ENCODE data around the gene VPS45. TPM values are rescaled to one million over a fixed set of nuclear protein-coding genes. Genes with fewer than 3 reads are reported as not detected.
A peak's percentile ranks its signal among the peaks of the same experiment; 100 is the strongest.

Gene VPS45
- total and polyA plus RNA-seq, 2 of the 13 experiments (the other 11 are each of a cell fraction or from before 2014, with no cell fraction given): 15.2 to 25.2 TPM

GRCh38 chr1:150072959-150073358, 5.4 kb downstream of the VPS45 start:
- FAIRE-seq: no peak
- H3K9ac ChIP-seq (ENCODE audit: insufficient read depth, low read depth, low read length): no peak overlapping the region
- H3K36me3 ChIP-seq (replicated peaks in 1 of 2; ENCODE audit: control insufficient read depth in 1 of 2, insufficient read depth in 2 of 2, low read length in 2 of 2): peaks cover 1 to 17% of the 10 kb centered on the region in 2 experiments; a peak in 4 of 5 replicates
- intact Hi-C loops (cut with micrococcal nuclease; ENCODE audit: unreplicated experiment) (loop anchor here (2.0 kb wide), 1 partner anchor 18 kb away; no protein-coding TSS in a partner anchor), in situ Hi-C loops (cut with HindIII; ENCODE audit: extremely low pct_ligation_motif_present, low pct_unique_long_range_greater_than_20kb) (loop anchor here (5.0 kb wide), 1 partner anchor 94 kb away; no protein-coding TSS in a partner anchor)
- no peaks in the 10 kb centered on the region for H3K9me3 ChIP-seq (ENCODE audit: low read length)
- H3K27ac ChIP-seq (ENCODE audit: extremely low read length, insufficient read depth, low read length): no peak overlapping the region
- no peak overlapping the region for H2AFZ ChIP-seq (ENCODE audit: low read length)
- H3K4me1 ChIP-seq (ENCODE audit: insufficient read depth, low read length): peaks cover 11% of the 10 kb centered on the region
- DNase-seq (ENCODE audit: low spot score): no peak
- no peak overlapping the region for H3K4me2 ChIP-seq (ENCODE audit: low read depth, low read length)
- POLR2A ChIA-PET: no interaction called here
- H3K79me2 ChIP-seq (ENCODE audit: insufficient read depth, low read length): peaks cover 8% of the 10 kb centered on the region
- CTCF ChIA-PET (ENCODE audit: low intra/inter-chr PET ratio, low total read pairs): interaction anchor here (1.2 to 1.5 kb wide), 2 partner anchors 96 to 115 kb away, joined by 4 to 5 read pairs; no protein-coding TSS in a partner anchor
- H3K27me3 ChIP-seq (ENCODE audit: control insufficient read depth in 1 of 2, insufficient read depth in 2 of 2, low read length in 2 of 2): no peaks in the 10 kb centered on the region; a peak in 1 of 5 replicates
- H3K4me3 ChIP-seq (replicated peaks in 1 of 3; ENCODE audit: insufficient read depth in 1 of 3, low read depth in 2 of 3, low read length in 3 of 3): no peak overlapping the region
- 97% methylated on average over 3 of the region's 3 CpGs for WGBS (ENCODE audit: low lambda C conversion rate)
- no peaks in the 10 kb centered on the region for H4K20me1 ChIP-seq (ENCODE audit: insufficient read depth, low read length)
- no TSS peak for BruUV-seq (replicated peaks)
- ATAC-seq: no peak
- no peak for TF ChIP-seq ZNF619 (CRISPR knock-in tag; IDR thresholded peaks at IDR 0.05)
- TF ChIP-seq, protein P1, sequence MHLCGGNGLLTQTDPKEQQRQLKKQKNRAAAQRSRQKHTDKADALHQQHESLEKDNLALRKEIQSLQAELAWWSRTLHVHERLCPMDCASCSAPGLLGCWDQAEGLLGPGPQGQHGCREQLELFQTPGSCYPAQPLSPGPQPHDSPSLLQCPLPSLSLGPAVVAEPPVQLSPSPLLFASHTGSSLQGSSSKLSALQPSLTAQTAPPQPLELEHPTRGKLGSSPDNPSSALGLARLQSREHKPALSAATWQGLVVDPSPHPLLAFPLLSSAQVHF (CRISPR knock-in tag; IDR thresholded peaks at IDR 0.05): no peak
- no peak for TF ChIP-seq ZGPAT (CRISPR knock-in tag; IDR thresholded peaks at IDR 0.05)
- no peak for TF ChIP-seq SMYD3 (CRISPR knock-in tag; IDR thresholded peaks at IDR 0.05)
- no peak for TF ChIP-seq PAWR (CRISPR knock-in tag; IDR thresholded peaks at IDR 0.05; ENCODE audit: borderline replicate concordance)
- TF ChIP-seq, protein P2, sequence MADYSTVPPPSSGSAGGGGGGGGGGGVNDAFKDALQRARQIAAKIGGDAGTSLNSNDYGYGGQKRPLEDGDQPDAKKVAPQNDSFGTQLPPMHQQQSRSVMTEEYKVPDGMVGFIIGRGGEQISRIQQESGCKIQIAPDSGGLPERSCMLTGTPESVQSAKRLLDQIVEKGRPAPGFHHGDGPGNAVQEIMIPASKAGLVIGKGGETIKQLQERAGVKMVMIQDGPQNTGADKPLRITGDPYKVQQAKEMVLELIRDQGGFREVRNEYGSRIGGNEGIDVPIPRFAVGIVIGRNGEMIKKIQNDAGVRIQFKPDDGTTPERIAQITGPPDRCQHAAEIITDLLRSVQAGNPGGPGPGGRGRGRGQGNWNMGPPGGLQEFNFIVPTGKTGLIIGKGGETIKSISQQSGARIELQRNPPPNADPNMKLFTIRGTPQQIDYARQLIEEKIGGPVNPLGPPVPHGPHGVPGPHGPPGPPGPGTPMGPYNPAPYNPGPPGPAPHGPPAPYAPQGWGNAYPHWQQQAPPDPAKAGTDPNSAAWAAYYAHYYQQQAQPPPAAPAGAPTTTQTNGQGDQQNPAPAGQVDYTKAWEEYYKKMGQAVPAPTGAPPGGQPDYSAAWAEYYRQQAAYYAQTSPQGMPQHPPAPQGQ (CRISPR knock-in tag; IDR thresholded peaks at IDR 0.05; ENCODE audit: borderline replicate concordance): no peak
- TF ChIP-seq STAG1 (CRISPR knock-in tag; IDR thresholded peaks at IDR 0.05): peak; percentile 28; the same call in 1 of the 2 replicates
- TF ChIP-seq ARID5B (CRISPR knock-in tag; IDR thresholded peaks at IDR 0.05): no peak
- TF ChIP-seq, protein P3, sequence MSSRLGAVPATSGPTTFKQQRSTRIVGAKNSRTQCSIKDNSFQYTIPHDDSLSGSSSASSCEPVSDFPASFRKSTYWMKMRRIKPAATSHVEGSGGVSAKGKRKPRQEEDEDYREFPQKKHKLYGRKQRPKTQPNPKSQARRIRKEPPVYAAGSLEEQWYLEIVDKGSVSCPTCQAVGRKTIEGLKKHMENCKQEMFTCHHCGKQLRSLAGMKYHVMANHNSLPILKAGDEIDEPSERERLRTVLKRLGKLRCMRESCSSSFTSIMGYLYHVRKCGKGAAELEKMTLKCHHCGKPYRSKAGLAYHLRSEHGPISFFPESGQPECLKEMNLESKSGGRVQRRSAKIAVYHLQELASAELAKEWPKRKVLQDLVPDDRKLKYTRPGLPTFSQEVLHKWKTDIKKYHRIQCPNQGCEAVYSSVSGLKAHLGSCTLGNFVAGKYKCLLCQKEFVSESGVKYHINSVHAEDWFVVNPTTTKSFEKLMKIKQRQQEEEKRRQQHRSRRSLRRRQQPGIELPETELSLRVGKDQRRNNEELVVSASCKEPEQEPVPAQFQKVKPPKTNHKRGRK (CRISPR knock-in tag; IDR thresholded peaks at IDR 0.05): no peak
- no peak for TF ChIP-seq PLRG1 (conservative IDR thresholded peaks at IDR 0.05)
- no peak for TF ChIP-seq ZNF777 (CRISPR knock-in tag; IDR thresholded peaks at IDR 0.05)
- TF ChIP-seq, protein P4, sequence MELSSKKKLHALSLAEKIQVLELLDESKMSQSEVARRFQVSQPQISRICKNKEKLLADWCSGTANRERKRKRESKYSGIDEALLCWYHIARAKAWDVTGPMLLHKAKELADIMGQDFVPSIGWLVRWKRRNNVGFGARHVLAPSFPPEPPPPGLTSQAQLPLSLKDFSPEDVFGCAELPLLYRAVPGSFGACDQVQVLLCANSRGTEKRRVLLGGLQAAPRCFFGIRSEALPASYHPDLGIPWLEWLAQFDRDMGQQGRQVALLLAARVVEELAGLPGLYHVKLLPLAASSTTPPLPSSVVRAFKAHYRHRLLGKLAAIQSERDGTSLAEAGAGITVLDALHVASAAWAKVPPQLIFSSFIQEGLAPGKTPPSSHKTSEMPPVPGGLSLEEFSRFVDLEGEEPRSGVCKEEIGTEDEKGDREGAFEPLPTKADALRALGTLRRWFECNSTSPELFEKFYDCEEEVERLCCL (CRISPR knock-in tag; IDR thresholded peaks at IDR 0.05; ENCODE audit: borderline replicate concordance): no peak
- no peak for TF ChIP-seq GLI4 (CRISPR knock-in tag; IDR thresholded peaks at IDR 0.05; ENCODE audit: borderline replicate concordance)

Data from HepG2 (cell line).